IPS DF 6.9 (cell line): ENCODE results near the gene MACROD2.

Source experiments
- DNase-seq: peaks from one replicate; pipeline ENCODE4 v3.0.0-alpha.2; 2013; ENCODE audit warnings: low read depth, low spot score
- H3K27ac ChIP-seq: one replicate; pipeline ENCODE4 v1.5.1; 2013; ENCODE audit warnings: low read length, control low read depth
- H3K27me3 ChIP-seq: 2 replicates; pipeline ENCODE4 v1.6.1; 2013; ENCODE audit warnings: mild to moderate bottlenecking, low read length; ENCODE audit not compliant: control insufficient read depth, insufficient read depth
- H3K36me3 ChIP-seq: 2 replicates; pipeline ENCODE4 v1.6.1; 2013; ENCODE audit warnings: low read length; ENCODE audit not compliant: control insufficient read depth, insufficient read depth
- H3K4me1 ChIP-seq: 2 replicates; pipeline ENCODE4 v1.6.1; 2013; ENCODE audit warnings: low read length; ENCODE audit not compliant: control insufficient read depth, insufficient read depth
- H3K4me3 ChIP-seq: 2 replicates; pipeline ENCODE4 v1.5.1; 2013; ENCODE audit warnings: mild to moderate bottlenecking, low read length
- H3K9me3 ChIP-seq: 2 replicates; pipeline ENCODE4 v1.6.1; 2013; ENCODE audit warnings: low read length, inconsistent platforms; ENCODE audit not compliant: control insufficient read depth, insufficient read depth
- WGBS: extraction: QIAGEN DNeasy Blood & Tissue Kit; methylation state at CpG from one replicate; pipeline ENCODE4 v1.1.7; 2013; ENCODE audit warnings: mixed read lengths, missing lambda C conversion rate; ENCODE audit not compliant: insufficient read length, insufficient coverage; 5-methylcytosine and 5-hydroxymethylcytosine counted together

MACROD2 gene

GRCh38 chr20:15287329-15287728 is 1292.0 kb downstream of the MACROD2 start:
- H3K9me3 ChIP-seq = no peaks in the 10 kb centered on the region
- H3K4me3 ChIP-seq = no peak overlapping the region
- WGBS = no CpG with 5 or more reads among the region's 5 CpGs

DNA sequence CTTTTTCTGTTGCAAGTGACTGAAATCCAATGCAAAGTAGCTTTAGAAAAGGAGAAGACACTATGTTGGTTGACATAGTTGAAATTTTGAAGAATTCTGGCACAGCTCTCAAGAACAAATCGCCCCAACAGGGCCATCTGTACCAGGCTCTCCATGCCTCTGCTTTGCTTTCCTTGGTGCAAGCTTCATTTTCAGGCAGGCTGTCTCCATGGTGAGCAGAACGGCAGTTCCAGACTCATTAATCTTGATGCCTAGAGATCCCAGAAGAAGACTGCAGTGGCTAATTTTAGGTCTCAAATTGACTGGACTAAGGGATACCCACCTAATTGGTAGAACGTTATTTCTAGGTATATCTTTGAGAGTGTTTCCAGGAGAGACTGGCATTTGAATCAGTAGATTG is 1292.8 kb downstream of the MACROD2 start:
- DNase-seq = no peak

More at GRCh38 chr20:15287329-15287728, 1292.0 kb downstream of the MACROD2 start:
- no peak for DNase-seq
- no peaks in the 10 kb centered on the region for H3K4me1 ChIP-seq
- H3K36me3 ChIP-seq = no peaks in the 10 kb centered on the region
- H3K27ac ChIP-seq = no peak overlapping the region
- no peaks in the 10 kb centered on the region for H3K27me3 ChIP-seq

GRCh38 chr20:15289337-15289736 is 1294.0 kb downstream of the MACROD2 start:
- Histone ChIP-seq H3K27ac (no peak overlapping the region), H3K9me3 (no peaks in the 10 kb centered on the region), H3K36me3 (no peaks in the 10 kb centered on the region), H3K27me3 (no peaks in the 10 kb centered on the region), H3K4me3 (no peak overlapping the region), H3K4me1 (no peaks in the 10 kb centered on the region)
- no CpG with 5 or more reads among the region's 4 CpGs for WGBS
- no peak for DNase-seq

More for the DNA sequence above, 1292.8 kb downstream of the MACROD2 start:
- Histone ChIP-seq H3K4me3 (no peak overlapping the region), H3K27me3 (no peaks in the 10 kb centered on the region), H3K4me1 (no peaks in the 10 kb centered on the region), H3K9me3 (no peaks in the 10 kb centered on the region), H3K27ac (no peak overlapping the region), H3K36me3 (no peaks in the 10 kb centered on the region)
- no CpG with 5 or more reads among the region's 3 CpGs for WGBS

GRCh38 chr20:15292405-15292804 is 1297.1 kb downstream of the MACROD2 start:
- no CpG with 5 or more reads among the region's 4 CpGs for WGBS
- Histone ChIP-seq H3K4me3 (no peak overlapping the region), H3K36me3 (no peaks in the 10 kb centered on the region), H3K4me1 (no peaks in the 10 kb centered on the region), H3K9me3 (no peaks in the 10 kb centered on the region), H3K27ac (no peak overlapping the region), H3K27me3 (no peaks in the 10 kb centered on the region)
- no peak for DNase-seq

DNA sequence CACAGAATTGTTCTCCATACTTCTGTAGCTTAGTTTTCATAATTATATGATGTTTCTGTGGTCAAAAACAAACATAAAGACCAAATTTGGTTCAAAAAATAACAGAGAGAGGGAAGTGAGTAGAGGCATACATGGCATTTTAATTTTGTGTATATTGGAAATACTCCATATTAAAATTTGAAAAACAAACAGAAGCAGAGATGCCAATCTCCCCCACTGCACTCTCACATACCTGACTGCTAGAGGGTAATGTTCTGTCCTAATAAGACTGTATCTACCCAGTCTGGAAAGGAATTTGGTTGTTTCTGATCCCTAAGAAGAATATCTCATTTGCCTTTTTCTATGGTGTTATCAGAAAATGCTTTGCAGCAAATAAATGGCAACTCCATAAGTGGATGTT is 1301.1 kb downstream of the MACROD2 start:
- Histone ChIP-seq H3K4me1 (no peaks in the 10 kb centered on the region), H3K4me3 (no peak overlapping the region), H3K9me3 (no peaks in the 10 kb centered on the region), H3K27ac (no peak overlapping the region), H3K27me3 (no peaks in the 10 kb centered on the region), H3K36me3 (no peaks in the 10 kb centered on the region)
- DNase-seq = no peak

- H3K9me3 ChIP-seq = no peaks in the 10 kb centered on the region
- no peak for DNase-seq
- H3K27me3 ChIP-seq = no peaks in the 10 kb centered on the region
- H3K36me3 ChIP-seq = no peaks in the 10 kb centered on the region
- WGBS = no CpG with 5 or more reads among the region's 5 CpGs
- no peak overlapping the region for H3K4me3 ChIP-seq
- no peak overlapping the region for H3K27ac ChIP-seq
- no peaks in the 10 kb centered on the region for H3K4me1 ChIP-seq
These were observed 1302.0 kb downstream of the MACROD2 start for GRCh38 chr20:15297059-15297875.

- no peaks in the 10 kb centered on the region for H3K36me3 ChIP-seq
- H3K4me3 ChIP-seq = no peak overlapping the region
- no peaks in the 10 kb centered on the region for H3K27me3 ChIP-seq
- DNase-seq = no peak
- H3K9me3 ChIP-seq = no peaks in the 10 kb centered on the region
- H3K27ac ChIP-seq = no peak overlapping the region
- no CpG with 5 or more reads among the region's 5 CpGs for WGBS
- H3K4me1 ChIP-seq = no peaks in the 10 kb centered on the region
These were observed 1306.8 kb downstream of the MACROD2 start for GRCh38 chr20:15302075-15302474.

GRCh38 chr20:15310361-15310760 is 1315.0 kb downstream of the MACROD2 start:
- no peak for DNase-seq
- Histone ChIP-seq H3K27ac (no peak overlapping the region), H3K4me1 (no peaks in the 10 kb centered on the region), H3K27me3 (no peaks in the 10 kb centered on the region), H3K9me3 (no peaks in the 10 kb centered on the region), H3K4me3 (no peak overlapping the region), H3K36me3 (no peaks in the 10 kb centered on the region)

- no peaks in the 10 kb centered on the region for H3K9me3 ChIP-seq
- no CpG with 5 or more reads among the region's 1 CpG for WGBS
- no peak overlapping the region for H3K4me3 ChIP-seq
- H3K36me3 ChIP-seq = no peaks in the 10 kb centered on the region
- no peak for DNase-seq
- H3K4me1 ChIP-seq = no peaks in the 10 kb centered on the region
- H3K27me3 ChIP-seq = no peaks in the 10 kb centered on the region
- no peak overlapping the region for H3K27ac ChIP-seq
These were observed 1321.2 kb downstream of the MACROD2 start for GRCh38 chr20:15316556-15316955.

- Histone ChIP-seq H3K36me3 (no peaks in the 10 kb centered on the region), H3K4me3 (no peak overlapping the region), H3K9me3 (no peaks in the 10 kb centered on the region), H3K27ac (no peak overlapping the region), H3K4me1 (no peaks in the 10 kb centered on the region), H3K27me3 (no peaks in the 10 kb centered on the region)
- DNase-seq = no peak
- no CpG with 5 or more reads among the region's 2 CpGs for WGBS
These were observed 1322.4 kb downstream of the MACROD2 start for GRCh38 chr20:15317546-15318232.

- no peaks in the 10 kb centered on the region for H3K9me3 ChIP-seq
- H3K36me3 ChIP-seq = no peaks in the 10 kb centered on the region
- H3K27ac ChIP-seq = no peak overlapping the region
- H3K4me1 ChIP-seq = no peaks in the 10 kb centered on the region
- no peak overlapping the region for H3K4me3 ChIP-seq
- no peak for DNase-seq
- H3K27me3 ChIP-seq = no peaks in the 10 kb centered on the region
These were observed 1323.4 kb downstream of the MACROD2 start for GRCh38 chr20:15318682-15319081.
